GM19240 (cell line): ENCODE measurements around the gene NSRP1.
A peak's percentile ranks its signal among the peaks of the same experiment; 100 is the strongest.
"Not testable (repeated sequence)": the region's sequence is repeated elsewhere in the genome, so short reads cannot be mapped to it uniquely, and the experiment has no call there.

Experiments used
- DNase-seq: peaks from one replicate; pipeline ENCODE4 v3.0.0; 2011; ENCODE audit warnings: low spot score; ENCODE audit not compliant: insufficient read length

NSRP1 gene

GRCh38 chr17:30116661-30117551, at the start of gene NSRP1:
Gene NSRP1 (plus strand): TSS chr17:30116816. CDS start chr17:30116844, 28 bp downstream.
- DNase-seq, result peak; percentile 80

DNA sequence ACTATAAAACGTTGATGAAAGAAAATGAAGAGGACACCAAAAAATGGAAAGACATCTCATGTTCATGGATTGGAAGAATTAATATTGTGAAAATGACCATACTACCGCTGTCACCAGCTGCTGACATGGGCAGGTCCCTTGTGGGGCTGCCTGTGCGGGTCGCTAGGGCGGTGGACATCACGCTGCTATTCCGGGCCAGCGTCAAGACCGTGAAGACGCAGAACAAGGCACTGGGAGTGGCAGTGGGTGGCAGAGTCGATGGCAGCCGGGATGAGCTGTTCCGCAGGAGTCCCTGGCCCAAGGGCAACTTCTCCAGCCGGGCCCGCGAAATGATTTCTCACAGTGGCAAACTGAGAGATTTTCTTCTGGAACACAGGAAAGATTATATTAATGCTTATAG, 48.2 kb upstream of the NSRP1 start:
- DNase-seq, result no peak

GRCh38 chr17:30074254-30074653, 42.4 kb upstream of the NSRP1 start:
- DNase-seq, result no peak

DNA sequence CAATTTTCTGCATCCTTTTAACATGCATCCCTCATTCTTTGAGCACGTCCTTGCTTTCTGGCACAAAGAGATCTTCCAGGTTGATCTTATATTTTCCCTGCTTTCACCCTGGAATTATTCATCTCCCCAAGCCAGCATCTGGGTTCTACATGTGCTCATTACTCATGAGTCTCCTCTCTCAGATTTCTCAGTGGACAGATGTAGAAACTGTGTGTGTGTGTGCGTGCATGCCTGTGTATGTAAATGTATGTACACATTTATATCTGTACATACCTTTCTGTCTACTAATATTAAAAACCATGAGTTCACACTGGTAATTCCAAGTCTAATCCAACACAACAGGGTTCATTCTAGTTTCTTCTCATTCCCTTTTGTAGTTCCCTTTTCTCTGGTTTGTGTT, 41.9 kb upstream of the NSRP1 start:
- no peak for DNase-seq

DNA sequence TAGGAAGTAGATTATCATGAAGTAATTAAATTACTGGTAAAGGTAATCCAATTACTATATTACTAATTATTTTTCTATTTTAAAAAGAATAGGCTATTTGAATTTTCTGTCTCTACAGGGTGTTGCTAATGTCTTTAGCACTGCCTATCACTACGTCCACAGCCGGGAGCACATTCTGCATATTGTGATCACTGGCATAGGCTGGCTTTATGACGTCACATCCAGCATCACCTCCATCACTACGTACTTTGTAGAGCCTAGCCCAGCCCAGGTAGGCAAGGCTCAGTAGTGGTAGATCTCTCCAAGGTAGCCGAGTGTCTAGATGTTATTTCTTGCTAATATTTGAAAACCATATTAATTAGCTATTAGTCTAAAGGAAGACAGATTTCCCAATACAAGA, 33.8 kb upstream of the NSRP1 start:
- no peak for DNase-seq

DNA sequence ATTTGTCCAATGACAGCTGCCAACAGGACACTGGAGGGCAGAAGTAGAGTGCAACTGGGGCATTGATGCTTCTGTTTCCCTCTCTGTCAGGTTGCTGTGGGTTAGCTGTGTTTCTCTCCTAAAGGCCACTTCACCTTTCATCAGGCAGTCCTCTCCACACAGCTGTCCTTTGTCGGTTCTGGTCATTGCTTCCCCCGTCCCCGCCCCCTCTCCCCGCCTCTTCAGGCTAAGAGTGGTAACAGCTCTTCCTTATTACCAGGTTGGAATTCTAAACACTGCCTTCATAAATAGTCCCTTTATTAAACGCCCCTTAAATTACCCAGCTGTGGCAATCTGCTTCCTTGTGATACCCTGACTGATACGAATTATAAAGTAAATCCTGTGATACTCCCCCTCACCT, 31.8 kb upstream of the NSRP1 start:
- DNase-seq, result no peak

- no peak for DNase-seq
These were observed 29.7 kb upstream of the NSRP1 start for GRCh38 chr17:30086896-30087295.

GRCh38 chr17:30087431-30087830, 29.2 kb upstream of the NSRP1 start:
- not testable (repeated sequence) for DNase-seq

DNA sequence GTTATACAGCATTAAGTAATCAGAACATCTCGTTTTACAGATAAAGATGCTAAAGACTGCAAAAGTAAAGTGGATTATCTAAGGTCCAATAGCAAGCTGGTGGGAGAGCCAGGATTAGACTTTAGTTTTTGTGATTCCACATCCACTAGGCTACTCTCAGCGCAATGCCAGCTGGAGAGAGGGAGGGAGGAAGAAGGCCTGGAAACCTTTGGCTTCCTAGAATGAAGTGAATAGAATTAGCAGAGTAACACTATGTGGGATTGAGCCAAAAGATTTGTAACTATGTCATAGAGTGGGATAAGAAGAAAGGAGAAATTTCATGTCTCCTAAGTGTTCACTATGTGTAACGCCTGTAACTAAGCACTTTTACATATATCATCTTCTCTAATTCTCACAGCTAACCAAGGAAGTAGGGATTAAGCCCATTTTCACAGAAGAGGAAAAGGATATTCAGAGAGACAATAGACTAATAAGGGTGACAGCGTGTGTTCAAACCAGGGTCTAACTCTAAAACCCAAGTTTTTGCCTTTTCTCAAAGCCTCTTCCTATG, 25.4 kb upstream of the NSRP1 start:
- no peak for DNase-seq

DNA sequence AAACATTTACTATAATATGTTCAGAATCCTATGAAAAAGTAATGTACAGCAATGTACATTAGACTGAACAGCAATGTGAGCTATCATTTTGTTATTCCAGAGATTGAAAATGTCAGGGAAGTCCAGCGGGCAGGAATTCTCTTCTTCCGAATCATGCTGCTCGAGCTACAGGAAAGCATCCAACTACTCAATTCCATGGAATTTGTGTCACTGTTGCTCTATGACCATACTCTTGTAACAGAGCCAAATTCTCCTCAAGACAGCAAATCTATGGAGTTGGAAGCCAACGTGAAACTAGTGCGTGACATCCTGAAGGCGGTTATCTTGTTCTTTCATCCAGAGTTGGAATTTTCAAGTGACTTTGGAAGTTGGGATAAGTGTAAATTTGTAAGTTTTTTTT, 24.8 kb upstream of the NSRP1 start:
- no peak for DNase-seq

DNA sequence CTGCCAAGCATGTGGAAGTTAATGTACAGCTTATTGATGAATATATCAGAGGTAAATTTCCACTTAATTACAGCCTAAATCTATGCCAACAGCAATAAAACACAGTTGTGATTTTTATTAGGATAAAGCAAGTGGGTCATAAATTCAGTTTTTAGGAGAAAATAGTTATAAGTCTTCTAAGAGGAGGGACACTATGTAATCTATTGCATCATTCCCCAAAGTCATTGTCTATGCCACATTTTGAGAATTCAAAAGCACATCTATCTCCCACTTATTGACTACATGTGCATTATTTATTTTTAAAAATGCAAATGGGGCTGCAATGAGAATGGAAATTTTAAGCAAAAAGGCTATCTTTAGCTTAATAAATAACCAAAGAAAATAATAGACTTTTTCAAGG, 23.7 kb upstream of the NSRP1 start:
- no peak for DNase-seq

DNA sequence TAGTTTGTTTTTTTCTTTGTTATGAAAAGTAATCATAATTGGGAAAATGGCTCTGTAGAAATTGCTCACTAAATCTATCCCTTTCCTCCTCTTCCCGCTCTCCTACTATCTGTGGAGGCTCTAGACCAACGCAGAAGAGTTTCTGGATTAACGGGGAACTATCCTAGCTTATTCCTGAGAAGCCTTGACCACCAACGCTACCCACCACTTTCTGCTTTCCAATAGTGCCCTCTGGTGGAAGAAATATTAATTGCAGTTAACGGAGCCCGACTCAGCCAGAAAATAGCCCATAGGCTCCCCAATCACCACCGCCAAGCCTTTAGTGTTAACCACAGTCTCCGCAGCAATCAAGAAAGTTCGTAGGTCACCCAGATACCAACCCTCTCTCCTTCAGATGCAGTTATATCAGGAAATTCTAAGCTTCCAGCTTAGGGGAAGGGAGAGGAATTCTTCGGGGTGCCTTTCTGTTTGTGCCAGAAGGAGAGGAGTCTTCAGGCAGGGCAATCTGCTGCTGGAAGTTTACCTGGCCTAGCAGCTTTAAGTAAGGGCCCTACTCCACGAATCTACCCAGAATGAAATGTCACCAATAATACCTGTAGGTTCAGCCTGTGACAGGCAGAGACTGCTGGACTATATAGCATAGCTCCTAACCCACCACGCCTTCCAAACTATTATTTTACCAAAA, 23.0 kb upstream of the NSRP1 start:
- peak; percentile 62 for DNase-seq

- DNase-seq, result no peak
These were observed 20.9 kb upstream of the NSRP1 start for GRCh38 chr17:30095507-30096244.

GRCh38 chr17:30101686-30102390, 14.8 kb upstream of the NSRP1 start:
- no peak for DNase-seq

DNA sequence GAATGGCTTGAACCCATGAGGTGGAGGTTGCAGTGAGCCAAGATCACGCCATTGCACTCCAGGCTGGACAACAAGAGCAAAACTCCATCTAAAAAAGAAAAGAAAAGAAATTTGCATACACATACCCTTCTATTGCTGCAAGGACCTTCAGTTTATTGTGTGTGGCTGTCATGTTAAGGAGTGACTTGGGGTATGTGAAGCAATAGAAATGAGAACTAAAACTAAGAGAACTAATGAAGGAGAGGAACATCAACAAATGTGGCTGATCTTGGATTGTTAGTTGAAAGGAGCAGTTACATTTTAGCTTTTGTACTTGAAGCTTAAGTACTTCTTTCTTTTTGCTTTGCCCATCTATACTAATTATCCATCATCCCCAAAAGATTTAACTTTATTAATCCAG, 12.7 kb upstream of the NSRP1 start:
- DNase-seq, result no peak

DNA sequence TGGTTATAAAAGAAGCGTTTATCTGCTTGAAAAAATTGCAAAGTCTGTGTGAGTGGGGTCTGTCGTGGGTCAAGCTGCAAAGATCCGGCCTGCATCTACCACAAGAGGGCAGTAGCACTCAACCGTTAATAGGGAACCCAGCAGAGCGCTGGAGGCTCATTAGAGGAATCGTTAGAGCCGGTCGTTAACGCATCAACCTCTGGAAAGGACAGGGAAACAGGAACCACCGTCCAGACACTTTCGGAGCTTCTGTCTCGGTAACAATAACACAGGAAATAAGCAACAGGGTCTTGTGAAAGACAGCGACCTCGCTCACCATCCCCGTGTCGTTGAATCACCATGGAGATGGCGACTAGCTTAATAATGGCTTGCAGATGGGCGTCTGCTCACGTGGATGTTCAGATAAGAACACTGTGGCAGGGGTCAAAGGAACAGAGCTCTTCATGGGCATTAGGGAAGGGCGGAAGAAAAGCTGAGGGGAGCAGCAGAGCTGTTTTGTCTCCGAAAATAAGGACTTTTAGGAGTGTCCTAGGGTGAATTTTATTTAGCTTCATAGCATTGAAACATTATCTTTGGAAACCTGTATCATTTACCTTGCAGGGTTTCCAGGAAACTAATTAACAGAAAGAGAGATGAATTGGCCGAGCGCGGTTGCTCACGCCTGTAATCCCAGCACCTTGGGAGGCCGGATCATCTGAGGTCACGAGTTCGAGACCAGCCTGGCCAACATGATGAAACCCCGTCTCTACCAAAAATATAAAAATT, 11.9 kb upstream of the NSRP1 start:
- peak; percentile 48 for DNase-seq

DNA sequence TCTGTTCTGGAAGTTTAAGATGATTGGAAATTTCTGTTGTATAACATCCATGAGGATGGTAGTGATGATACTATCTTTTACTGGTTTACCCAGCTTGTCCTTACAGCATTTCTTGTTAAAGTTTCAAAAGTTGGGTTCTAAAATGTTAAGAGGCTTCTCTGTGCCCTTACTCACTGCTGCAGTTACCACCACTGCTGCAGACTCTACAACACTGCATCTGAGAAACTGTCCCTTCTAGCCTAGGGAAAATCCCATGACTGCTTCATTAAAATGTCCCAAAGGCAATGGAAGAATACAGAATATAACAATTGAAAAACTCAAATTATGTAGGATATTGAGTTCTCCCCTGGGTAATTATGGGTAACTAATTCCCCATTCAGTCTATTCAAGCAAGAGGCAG, 3.8 kb upstream of the NSRP1 start:
- DNase-seq, result no peak

GRCh38 chr17:30113213-30113612, 3.4 kb upstream of the NSRP1 start:
- no peak for DNase-seq

GRCh38 chr17:30116345-30116660, 313 bp upstream of the NSRP1 start:
- no peak for DNase-seq

GRCh38 chr17:30117675-30118081, 1.1 kb downstream of the NSRP1 start:
- DNase-seq, result no peak

- DNase-seq, result not testable (repeated sequence)
These were observed 2.0 kb downstream of the NSRP1 start for GRCh38 chr17:30118635-30119034.
